Ovary (tissue), 9 donors: Measurements from ENCODE around the gene UBR3. TPM values are rescaled to one million over a fixed set of nuclear protein-coding genes. Genes with fewer than 3 reads are reported as not detected.
"Not testable (repeated sequence)": the region's sequence is repeated elsewhere in the genome, so short reads cannot be mapped to it uniquely, and the experiment has no call there.

ENCODE experiments used
- DNase-seq, 5 donors: peaks; one replicate each; pipeline ENCODE4 v3.0.0-alpha.2; 2019 to 2020
- H3K27ac ChIP-seq, 2 donors: fragments of 200-600 bp; one replicate each; pipeline versions ENCODE4 v1.5.1 to v1.8.0; 2019 to 2022
- H3K27me3 ChIP-seq: fragments of 200-600 bp; one replicate; pipeline ENCODE4 v1.8.0; 2022
- H3K36me3 ChIP-seq: fragments of 200-600 bp; sonication (generic); one replicate; pipeline ENCODE4 v1.5.1; 2019
- H3K4me1 ChIP-seq: one replicate; pipeline ENCODE4 v1.8.1; 2013; ENCODE audit warnings: mild to moderate bottlenecking, moderate library complexity; ENCODE audit not compliant: insufficient read depth
- H3K4me3 ChIP-seq: fragments of 200-600 bp; sonication (generic); one replicate; pipeline ENCODE4 v1.5.1; 2017
- H3K9me3 ChIP-seq, 2 donors: fragments of 200-600 bp in 1 of 2; sonication (generic) in 1 of 2; one replicate each; pipeline versions ENCODE4 v1.5.1 to v1.8.1; 2013 to 2019; ENCODE audit warnings: mild to moderate bottlenecking in 1 of 2, moderate library complexity in 1 of 2
- CTCF ChIP-seq, 3 donors: fragments of 450-650 bp in 2 of 3; fragments of 200-600 bp in 1 of 3; IDR thresholded peaks; one replicate each; pipeline versions ENCODE4 v1.5.1 to v1.8.0; 2016 to 2022; ENCODE audit warnings: antibody characterized with exemption in 3 of 3, mild to moderate bottlenecking in 1 of 3
- EP300 ChIP-seq: sonication (generic); formaldehyde crosslinking; IDR thresholded peaks from one replicate; pipeline ENCODE4 v1.6.1; 2017; ENCODE audit warnings: antibody characterized with exemption
- POLR2A ChIP-seq: fragments of 450-650 bp; IDR thresholded peaks from one replicate; pipeline ENCODE4 v1.6.1; 2017; ENCODE audit warnings: antibody characterized with exemption, mild to moderate bottlenecking, moderate library complexity
- WGBS, 3 donors: extraction: QIAGEN DNeasy Blood & Tissue Kit in 1 of 3; methylation state at CpG; one replicate each; pipeline versions ENCODE4 v1.1.5 to v1.1.7; 2013 to 2017; 5-methylcytosine and 5-hydroxymethylcytosine counted together
- intact Hi-C, 4 donors: fragments of 100-400 bp; cut with DNase I; formaldehyde crosslinking; loops; one replicate each; pipeline versions ENCODE4 v1.11.0 to v1.15.1; 2022 to 2023
- polyA plus RNA-seq, 2 donors: library from polyadenylated mRNA; stranded (reverse); fragments of 200-250 nt in 1 of 2; fragments of 350-450 nt in 1 of 2; fragmentation: Illumina TruSeq in 1 of 2; extraction: RNeasy Lipid Tissue Mini Kit (QIAGEN cat#74804) in 1 of 2; gene quantifications; one replicate each; pipeline ENCODE4 v1.2.3, GENCODE V29; 2013 to 2014
- total RNA-seq, 7 donors: library from RNA; depleted of rRNA in 2 of 7; stranded (reverse); fragments of >200 nt in 2 of 7; fragmentation: NEBNext Ultra II Directional in 3 of 7; extraction: Animal tissue kit (Norgen Biotek cat#: 25700) in 3 of 7; gene quantifications; one replicate each; pipeline versions ENCODE4 v1.1.0 to v1.2.4, GENCODE V29; 2016 to 2023
- donor health status: DM: no; HTN: no; CAD: no; lungs with moderate emphysema.
- donor health status: DM: no; HTN: no; CAD: no.
- donor health status: Bipolar disorder and iron deficiency.
- donor health status: DM: yes; HTN: yes; CAD: no.
- donor health status: DM: no; HTN: no; CAD: no.
- donor health status: DM: yes; HTN: yes; CAD: no.

UBR3 gene
- total and polyA plus RNA-seq, 9 donors: 13.6 to 63.4 (median 45.1) TPM

GRCh38 chr2:169859423-169859822 lies 32.2 kb downstream of the UBR3 start:
- H3K27ac ChIP-seq: no peak overlapping the region
- peaks cover 2% of the 10 kb centered on the region for H3K4me1 ChIP-seq
- TF ChIP-seq CTCF (IDR thresholded peaks at IDR 0.05) (no peak), EP300 (no peak), POLR2A (no peak)
- H3K9me3 ChIP-seq: no peaks in the 10 kb centered on the region
- 96 to 98% (median 97%) methylated on average over 4 of the region's 4 CpGs for WGBS, 3 donors
- no peak overlapping the region for H3K4me3 ChIP-seq
- no peaks in the 10 kb centered on the region for H3K27me3 ChIP-seq
- no peaks in the 10 kb centered on the region for H3K36me3 ChIP-seq
- intact Hi-C loops: no loop called here
- DNase-seq: no peak

DNA sequence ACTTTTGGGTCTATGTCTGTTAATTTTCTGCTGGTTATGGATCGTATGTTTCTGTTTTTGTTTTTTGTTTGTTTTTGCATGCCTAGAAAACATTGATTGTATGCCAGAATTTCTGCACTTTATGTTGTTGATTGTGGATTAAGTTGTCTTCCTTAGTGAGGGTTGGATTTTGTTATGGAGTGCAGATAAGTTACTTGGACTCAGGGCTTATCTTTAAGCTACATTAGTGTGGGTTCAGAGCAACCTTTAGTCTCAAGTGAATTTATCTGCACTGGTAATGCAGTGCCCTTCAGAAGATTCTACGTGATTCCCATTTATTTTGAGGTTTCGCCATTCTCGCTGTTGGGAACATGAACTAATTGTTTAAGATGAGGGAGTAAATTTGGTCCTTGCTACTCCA lies 32.9 kb downstream of the UBR3 start:
- no peak overlapping the region for H3K4me3 ChIP-seq
- H3K9me3 ChIP-seq: no peaks in the 10 kb centered on the region
- no peak for DNase-seq
- no peak for TF ChIP-seq POLR2A
- no peak for TF ChIP-seq EP300
- no peak for TF ChIP-seq CTCF (IDR thresholded peaks at IDR 0.05)
- H3K36me3 ChIP-seq: no peaks in the 10 kb centered on the region
- intact Hi-C loops: no loop called here
- WGBS, 3 donors: 91 to 95% (median 94%) methylated on average over 4 of the region's 4 CpGs
- no peaks in the 10 kb centered on the region for H3K27me3 ChIP-seq
- no peak overlapping the region for H3K27ac ChIP-seq
- H3K4me1 ChIP-seq: peaks cover 2% of the 10 kb centered on the region

DNA sequence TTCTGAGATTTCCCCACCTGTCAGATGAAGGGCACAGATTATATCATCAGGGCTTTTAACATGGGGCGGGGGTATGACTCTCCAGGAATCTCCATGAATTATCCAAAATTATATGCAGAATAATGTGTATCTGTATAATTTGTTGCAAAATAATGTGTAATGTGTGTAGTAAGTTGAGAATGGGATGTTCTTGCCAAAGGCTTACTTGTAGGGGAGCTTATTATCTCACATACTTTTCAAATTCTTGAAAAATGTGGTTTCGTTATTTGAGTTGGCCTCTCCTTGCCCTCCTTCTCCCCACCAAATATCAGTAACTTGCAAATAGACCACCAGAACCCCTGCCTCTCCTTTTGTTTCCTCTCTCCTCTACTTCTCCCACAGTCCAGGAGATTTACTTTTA lies 35.6 kb downstream of the UBR3 start:
- TF ChIP-seq POLR2A: no peak
- no peak for TF ChIP-seq CTCF (IDR thresholded peaks at IDR 0.05)
- no peak for TF ChIP-seq EP300
- no peak overlapping the region for H3K27ac ChIP-seq
- H3K4me3 ChIP-seq: no peak overlapping the region
- H3K36me3 ChIP-seq: no peaks in the 10 kb centered on the region
- no peak for DNase-seq
- WGBS, 3 donors: 49 to 63% (median 53%) methylated on average over 2 of the region's 2 CpGs
- peaks cover 2% of the 10 kb centered on the region for H3K4me1 ChIP-seq
- H3K9me3 ChIP-seq: no peaks in the 10 kb centered on the region
- intact Hi-C loops: no loop called here
- H3K27me3 ChIP-seq: no peaks in the 10 kb centered on the region

- H3K4me1 ChIP-seq: peaks cover 3% of the 10 kb centered on the region
- TF ChIP-seq EP300 (no peak), CTCF (IDR thresholded peaks at IDR 0.05) (no peak), POLR2A (no peak)
- H3K36me3 ChIP-seq: no peaks in the 10 kb centered on the region
- no peaks in the 10 kb centered on the region for H3K9me3 ChIP-seq
- H3K4me3 ChIP-seq: no peak overlapping the region
- intact Hi-C loops: no loop called here
- 88 to 92% (median 89%) methylated on average over 2 of the region's 2 CpGs for WGBS, 3 donors
- H3K27me3 ChIP-seq: no peaks in the 10 kb centered on the region
- H3K27ac ChIP-seq: no peak overlapping the region
- no peak for DNase-seq
These were observed 38.2 kb downstream of the UBR3 start for GRCh38 chr2:169865492-169865891.

DNA sequence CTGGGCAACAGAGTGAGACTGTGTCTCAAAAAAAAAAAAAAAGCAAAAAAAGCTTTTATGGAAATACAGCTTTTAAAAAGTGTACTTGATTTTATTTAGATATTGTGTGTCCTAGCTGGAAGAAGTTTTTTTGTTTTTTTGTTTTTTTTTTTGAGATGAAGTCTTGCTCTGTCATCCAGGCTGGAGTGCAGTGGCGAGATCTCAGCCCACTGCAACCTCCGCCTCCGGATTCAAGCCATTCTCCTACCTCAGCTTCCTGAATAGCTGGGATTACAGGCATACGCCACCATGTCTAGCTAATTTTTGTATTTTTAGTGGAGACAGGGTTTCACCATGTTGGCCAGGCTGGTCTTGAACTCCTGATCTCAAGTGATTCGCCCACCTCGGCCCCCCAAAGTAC lies 39.0 kb downstream of the UBR3 start:
- H3K4me3 ChIP-seq, H3K27me3 ChIP-seq, intact Hi-C loops, H3K9me3 ChIP-seq, H3K36me3 ChIP-seq, H3K27ac ChIP-seq, DNase-seq, H3K4me1 ChIP-seq: not testable (repeated sequence)
- 94 to 97% (median 96%) methylated on average over 6 of the region's 6 CpGs for WGBS, 3 donors
